Activated naive CD4-positive, alpha-beta T cell treated with anti-CD3 and anti-CD28 coated beads, Interleukin-2, amount 10 ng/mL, durations not matched to agents 5 hours and 36 hours (primary cell): ENCODE measurements around the gene PHF8. TPM values are rescaled to one million over a fixed set of nuclear protein-coding genes. Genes with fewer than 3 reads are reported as not detected.

Experiments
- total RNA-seq, 2 experiments: library from RNA; stranded (reverse); gene quantifications; one replicate each; pipeline ENCODE4 v1.2.3, GENCODE V29; 2021

The PHF8 gene
- total RNA-seq, result 10 to 100 TPM; 36.6 to 40.7 TPM

GRCh38 chrX:54044126-54044876 lies at the start of gene PHF8:
PHF8 (minus strand) TSS chrX:54044473; CDS start chrX:54042728, 1,745 bp downstream.

Other genes starting within 250 kb of the PHF8 start
- 10 to 100 TPM; 11.7 to 12.0 TPM for gene FAM120C, start 138.8 kb upstream of the PHF8 start, total RNA-seq